ENCODE data around the gene HDAC4. TPM values are rescaled to one million over a fixed set of nuclear protein-coding genes. Genes with fewer than 3 reads are reported as not detected.

HDAC4 gene
- total and polyA plus RNA-seq, 2 of the 8 experiments (the other 6 are each of a cell fraction or from before 2014, with no cell fraction given): 15.4 to 31.5 TPM

- FAIRE-seq (no peak), DNase-seq (ENCODE audit: low read depth in 1 of 2, low spot score in 2 of 2) (no peak)
- Histone ChIP-seq H4K8ac (ENCODE audit: extremely low read depth, insufficient read depth, low read length) (no peak overlapping the region), H3K9ac (replicated peaks in 1 of 4; ENCODE audit: extremely low read depth in 1 of 4, low read depth in 3 of 4, low read length in 3 of 4) (no peak overlapping the region), H3K4me2 (ENCODE audit: insufficient read depth in 1 of 2, low read depth in 2 of 2, low read length in 2 of 2) (no peak overlapping the region), H3K56ac (replicated peaks; ENCODE audit: insufficient read length, low read depth, low read length) (no peak overlapping the region), H3K27ac (ENCODE audit: low read depth, low read length) (no peak overlapping the region), H3K27me3 (replicated peaks in 1 of 4; ENCODE audit: control insufficient read depth in 3 of 4, extremely low read depth in 1 of 4, insufficient read depth in 3 of 4, low read length in 3 of 4) (no peaks in the 10 kb centered on the region), H3K4ac (replicated peaks; ENCODE audit: insufficient read length, low read depth, low read length) (no peak overlapping the region), H3K23me2 (ENCODE audit: low read depth, low read length) (no peaks in the 10 kb centered on the region), H4K5ac (ENCODE audit: insufficient read length, low read depth, low read length) (no peak overlapping the region), H4K20me1 (replicated peaks in 1 of 2; ENCODE audit: control insufficient read depth in 1 of 2, insufficient read depth in 2 of 2, low read length in 2 of 2) (no peaks in the 10 kb centered on the region), H2BK120ac (replicated peaks; ENCODE audit: low read depth, low read length) (no peak overlapping the region), H2BK5ac (ENCODE audit: low read depth, low read length) (no peak overlapping the region), H2BK15ac (ENCODE audit: low read length) (no peak overlapping the region), H3K4me3 (ENCODE audit: extremely low read depth in 1 of 4, insufficient read depth in 2 of 4, low read depth in 3 of 4, low read length in 4 of 4) (no peak overlapping the region), H4K91ac (replicated peaks; ENCODE audit: insufficient read length, low read length) (no peak overlapping the region), H3K36me3 (ENCODE audit: control insufficient read depth in 2 of 4, insufficient read depth in 4 of 4, low read length in 3 of 4) (no peaks in the 10 kb centered on the region), H2AFZ (ENCODE audit: low read length) (no peak overlapping the region), H2BK12ac (ENCODE audit: low read depth, low read length) (no peak overlapping the region), H3K18ac (ENCODE audit: extremely low read depth, low read length) (no peak overlapping the region), H3K23ac (ENCODE audit: insufficient read length) (no peak overlapping the region), H3K79me2 (ENCODE audit: control insufficient read depth in 1 of 2, insufficient read depth in 2 of 2, low read length in 2 of 2) (no peaks in the 10 kb centered on the region), H3K9me3 (ENCODE audit: insufficient read depth in 2 of 2, low read depth in 1 of 2, low read length in 1 of 2) (no peaks in the 10 kb centered on the region), H3K79me1 (ENCODE audit: low read depth, low read length) (no peaks in the 10 kb centered on the region), H3K4me1 (replicated peaks in 1 of 4; ENCODE audit: control insufficient read depth in 3 of 4, insufficient read depth in 4 of 4, low read length in 3 of 4) (peaks cover 0 to 4% (median 0%) of the 10 kb centered on the region in 4 experiments; a peak in 4 of 7 replicates), H2BK20ac (ENCODE audit: low read length) (no peak overlapping the region), H3K14ac (ENCODE audit: insufficient read length) (no peak overlapping the region), H2AK5ac (ENCODE audit: low read depth, low read length) (no peak overlapping the region)
- TF ChIP-seq KDM4A (IDR thresholded peaks at IDR 0.05; ENCODE audit: low read depth, low read length, severe bottlenecking): no peak
- TF ChIP-seq CTBP2 (IDR thresholded peaks at IDR 0.05; ENCODE audit: borderline replicate concordance, insufficient read depth, insufficient read length, low read length): no peak
- TF ChIP-seq RXRA (IDR thresholded peaks at IDR 0.05; ENCODE audit: insufficient read depth, low read depth, low read length): no peak
- no peak for TF ChIP-seq SUZ12 (IDR thresholded peaks at IDR 0.05; ENCODE audit: low read length)
- CTCF ChIA-PET (ENCODE audit: partially characterized antibody): no interaction called here
- POLR2A ChIA-PET (ENCODE audit: partially characterized antibody): no interaction called here
- 94% methylated on average over 13 of the region's 13 CpGs; no CpG with 5 or more reads in 1 of the 2 experiments for WGBS, 2 experiments (ENCODE audit: extremely low coverage in 1 of 2, insufficient coverage in 1 of 2, insufficient read length in 1 of 2, insufficient replicate concordance in 2 of 2, low coverage in 1 of 2, low lambda C conversion rate in 2 of 2, missing lambda C conversion rate in 1 of 2)
Measured at GRCh38 chr2:239033801-239034560, 366.8 kb downstream of the HDAC4 start.

All from H1 (cell line).